Stimulated activated CD8-positive, alpha-beta memory T cell treated with anti-CD3 and anti-CD28 coated beads, Interleukin-4, amount 100 ng/mL, for 4 hours (primary cell): ENCODE results near the gene MAST4.

Source experiments
- DNase-seq, 2 donors: peaks; one replicate each; pipeline ENCODE4 v3.0.0-alpha.2; 2020; ENCODE audit warnings: low read depth in 2 of 2, low spot score in 1 of 2

Gene MAST4

DNA sequence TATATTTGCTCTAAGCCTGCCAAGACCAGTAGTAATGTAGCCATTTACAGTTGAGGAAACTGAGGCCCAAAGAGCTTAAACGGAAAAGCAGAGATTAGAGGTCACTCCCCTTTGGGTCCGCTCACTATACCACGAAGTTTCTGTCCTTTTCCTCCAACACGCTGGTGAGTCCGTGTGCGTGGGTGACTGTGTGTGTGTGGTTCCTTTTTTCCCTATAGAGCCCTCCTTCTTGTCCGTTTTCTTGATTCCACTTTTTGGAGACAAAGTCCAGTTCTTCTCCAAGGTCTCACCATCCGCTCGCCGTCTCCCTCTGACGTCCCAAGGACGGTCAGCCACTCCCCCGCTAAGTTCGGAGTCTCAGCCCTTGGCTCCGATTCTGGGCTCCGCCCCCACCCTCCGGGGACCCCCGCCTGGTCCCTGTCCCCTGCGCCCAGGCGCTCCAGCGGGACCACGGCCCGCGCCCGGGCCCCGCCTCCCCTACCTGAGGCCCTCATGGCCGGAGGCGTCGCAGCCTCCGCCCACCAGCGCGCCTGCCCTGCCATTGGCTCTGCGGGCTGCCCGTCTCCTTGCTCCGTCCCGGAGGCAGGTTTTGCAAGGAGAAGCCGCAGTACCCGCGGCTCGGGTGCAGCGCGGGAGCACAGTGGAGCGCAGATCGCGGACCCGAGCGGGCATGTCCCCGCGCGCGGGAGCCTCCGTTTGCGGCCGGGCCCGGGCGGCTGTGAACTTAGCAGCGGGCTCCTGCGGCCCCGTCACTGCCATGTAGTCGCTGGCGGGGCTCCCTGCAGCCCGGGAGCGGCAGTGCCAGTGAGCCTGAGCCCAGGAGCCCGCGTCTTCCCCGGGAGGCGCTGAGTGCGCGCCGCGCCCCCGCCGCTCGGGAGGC lies at the start of gene MAST4:
MAST4 (plus strand) TSS at position 638 of the 880 bp plus-strand sequence. CDS start 263 bp downstream, outside the sequence.
- DNase-seq: no peak

- DNase-seq: no peak
Observed at GRCh38 chr5:66546541-66546940, 49.7 kb upstream of the MAST4 start.

DNA sequence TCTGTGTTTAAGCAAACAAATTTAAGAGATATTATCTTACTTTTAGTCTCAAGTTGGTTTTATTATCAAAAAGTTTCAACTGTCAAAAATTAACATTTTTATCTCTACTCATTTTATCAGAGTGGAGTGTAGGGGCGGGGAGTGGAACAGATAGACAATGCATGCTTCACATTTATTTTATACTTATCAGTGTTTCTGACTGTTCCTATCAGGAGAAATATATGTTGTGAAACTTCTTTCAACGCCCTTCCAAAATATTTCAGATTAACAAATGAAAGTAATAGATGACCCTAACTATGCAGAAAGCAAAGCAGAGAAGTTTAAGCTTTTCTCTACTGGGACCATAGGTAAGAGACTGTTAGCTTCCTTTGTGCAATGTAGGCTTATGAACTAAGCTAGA lies 44.9 kb upstream of the MAST4 start:
- DNase-seq: no peak

DNA sequence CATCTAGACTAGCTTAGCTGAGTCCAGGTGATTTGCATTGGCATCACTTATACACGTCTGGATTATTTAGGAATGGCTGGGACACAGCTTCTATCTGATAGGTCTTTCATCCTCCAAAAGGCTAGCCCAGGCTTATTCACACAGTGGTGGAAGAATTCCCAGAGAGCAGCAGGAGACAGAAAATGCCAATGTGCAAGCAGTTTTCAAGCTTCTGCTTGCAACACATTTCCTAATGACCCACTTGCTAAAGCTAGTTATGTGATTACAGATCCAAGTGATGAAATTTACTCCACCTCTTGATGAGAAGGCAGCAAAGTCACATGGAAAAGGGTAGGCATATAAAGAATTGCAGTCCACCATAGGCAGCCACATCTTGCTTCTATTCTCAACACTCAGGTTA lies 44.2 kb upstream of the MAST4 start:
- DNase-seq: no peak

- DNase-seq: no peak
Observed at GRCh38 chr5:66553368-66553912, 42.8 kb upstream of the MAST4 start.

- DNase-seq: no peak
Observed at GRCh38 chr5:66553916-66554575, 42.1 kb upstream of the MAST4 start.

GRCh38 chr5:66554884-66555283 lies 41.3 kb upstream of the MAST4 start:
- DNase-seq: no peak

- no peak for DNase-seq
Observed at GRCh38 chr5:66558560-66558959, 37.6 kb upstream of the MAST4 start.

DNA sequence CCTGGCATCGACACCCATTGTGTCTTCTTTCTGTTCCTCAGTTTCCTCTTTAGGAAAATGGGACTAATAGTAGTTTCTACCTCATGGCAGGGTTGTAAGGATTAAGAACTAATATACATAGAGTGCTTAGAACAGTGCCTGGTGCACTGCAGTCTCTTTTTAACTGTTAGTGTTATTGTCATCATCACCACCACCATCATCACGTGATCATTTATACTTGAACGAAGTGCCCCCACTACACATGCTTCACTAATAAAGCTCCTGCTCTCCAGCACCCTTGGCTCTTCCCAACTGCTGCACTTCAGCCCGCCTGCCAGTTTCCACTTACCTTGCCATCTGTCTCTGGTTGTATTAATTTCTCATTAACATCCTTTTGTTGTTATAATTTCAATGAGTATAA lies 35.8 kb upstream of the MAST4 start:
- DNase-seq: no peak

GRCh38 chr5:66561256-66561990 lies 34.8 kb upstream of the MAST4 start:
- no peak for DNase-seq

DNA sequence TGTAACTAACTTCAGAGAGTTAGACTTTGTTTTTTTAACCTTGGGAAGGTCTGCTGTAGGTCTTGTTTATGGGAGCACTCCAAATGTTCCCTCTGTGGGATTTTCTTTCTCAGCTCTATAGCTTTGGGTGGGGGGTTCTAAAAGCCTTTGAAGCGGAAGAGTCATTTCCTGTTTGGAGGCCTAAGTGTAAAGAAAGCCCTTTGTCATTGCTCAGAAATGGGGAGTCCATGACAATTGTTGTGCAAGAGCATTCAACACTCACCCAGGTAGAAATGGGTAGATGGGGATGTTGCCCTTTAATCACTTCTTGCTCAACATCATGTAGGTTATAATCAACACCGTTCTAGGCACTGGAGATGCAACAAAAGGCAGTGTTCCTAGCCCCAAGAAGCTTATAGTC lies 30.3 kb upstream of the MAST4 start:
- DNase-seq: no peak

DNA sequence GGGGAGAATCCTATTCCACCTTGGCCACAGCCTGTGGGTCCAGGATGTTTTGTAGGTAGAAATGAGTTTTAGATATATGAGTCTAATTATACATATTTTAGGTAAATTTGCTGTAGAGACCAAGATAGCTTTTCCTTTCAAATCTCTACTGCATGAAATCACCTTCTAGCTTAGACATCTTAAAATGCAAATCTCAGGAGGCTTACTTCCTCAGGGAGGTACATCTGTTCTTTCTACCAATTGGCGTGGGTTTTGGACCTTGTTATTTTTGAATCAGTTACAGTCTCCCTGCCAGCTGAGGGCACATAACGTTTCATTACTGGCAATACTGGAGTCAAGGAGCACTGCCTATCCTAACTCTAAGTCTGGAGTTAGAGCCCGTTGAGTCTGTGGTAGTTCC lies 28.7 kb upstream of the MAST4 start:
- DNase-seq: no peak

GRCh38 chr5:66570201-66570600 lies 26.0 kb upstream of the MAST4 start:
- DNase-seq: no peak

- no peak for DNase-seq
Observed at GRCh38 chr5:66573733-66574132, 22.5 kb upstream of the MAST4 start.

DNA sequence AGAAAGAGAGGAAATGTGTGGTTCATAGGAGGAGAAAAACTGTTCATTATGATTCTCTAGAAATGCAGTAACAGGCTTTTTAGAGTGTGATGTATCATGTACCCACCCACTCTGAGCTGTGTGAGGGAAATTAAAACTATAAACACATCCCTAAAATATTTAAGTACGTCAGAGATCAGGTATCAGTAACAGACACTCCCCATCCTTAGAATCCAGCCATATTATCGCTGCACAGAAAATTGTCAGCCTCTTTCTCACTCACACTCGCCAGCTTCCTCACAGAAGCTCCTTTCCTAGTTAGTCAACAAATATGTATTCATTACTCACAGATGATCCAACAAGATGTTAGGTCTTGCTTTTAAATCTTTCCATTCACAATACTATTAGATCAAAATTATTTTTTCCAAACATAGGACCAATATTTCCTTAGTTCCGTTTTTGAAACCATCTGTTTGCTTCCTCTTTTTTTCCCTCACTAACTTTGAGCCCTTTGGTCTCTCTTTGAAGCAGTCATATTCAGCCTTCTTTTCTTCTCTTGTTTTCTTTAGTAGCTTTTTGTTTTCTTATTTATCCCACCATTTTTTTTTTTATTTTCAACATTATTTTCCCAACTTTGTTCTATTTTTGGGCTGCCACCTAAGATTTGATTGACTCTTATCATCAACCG lies 13.6 kb upstream of the MAST4 start:
- no peak for DNase-seq

DNA sequence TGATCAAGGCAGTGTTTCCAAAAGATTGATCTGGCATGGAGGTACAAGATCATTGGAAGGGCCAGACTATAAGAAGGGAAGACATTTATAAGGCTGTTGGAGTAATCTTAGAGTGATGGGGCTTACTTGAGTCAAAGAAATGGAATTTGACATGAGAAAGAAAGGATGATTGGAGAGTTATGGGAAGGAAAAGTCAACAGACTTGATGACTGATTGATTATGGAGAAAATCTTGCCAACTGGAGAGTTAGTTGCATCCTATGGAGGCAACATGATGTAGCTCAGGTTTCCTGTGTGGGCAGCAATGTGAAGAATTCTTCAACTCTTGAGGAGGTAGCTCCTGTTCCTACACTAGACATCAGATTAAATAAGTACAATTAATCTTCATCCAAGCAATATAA lies 10.9 kb upstream of the MAST4 start:
- DNase-seq: no peak

DNA sequence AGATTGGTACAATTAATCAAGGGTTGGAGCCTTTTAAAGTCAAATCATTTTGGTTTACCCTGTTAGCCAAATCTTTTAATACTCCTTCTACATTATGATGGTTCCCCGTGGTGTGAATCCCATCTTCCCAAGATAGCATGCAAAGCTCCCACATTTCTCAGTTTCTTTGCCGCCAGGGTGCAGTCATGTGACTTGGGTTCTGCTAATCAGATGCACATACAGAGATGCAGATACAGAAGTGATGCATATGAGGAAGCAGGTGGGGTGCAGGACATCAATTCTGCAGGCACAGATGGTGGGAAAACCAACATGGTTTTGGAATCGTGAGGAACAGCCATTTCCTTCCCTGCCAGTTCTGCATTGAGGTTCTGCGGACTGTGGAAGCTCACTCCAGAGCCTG lies 8.4 kb upstream of the MAST4 start:
- no peak for DNase-seq

- no peak for DNase-seq
Observed at GRCh38 chr5:66596636-66597182, 516 bp downstream of the MAST4 start.

DNA sequence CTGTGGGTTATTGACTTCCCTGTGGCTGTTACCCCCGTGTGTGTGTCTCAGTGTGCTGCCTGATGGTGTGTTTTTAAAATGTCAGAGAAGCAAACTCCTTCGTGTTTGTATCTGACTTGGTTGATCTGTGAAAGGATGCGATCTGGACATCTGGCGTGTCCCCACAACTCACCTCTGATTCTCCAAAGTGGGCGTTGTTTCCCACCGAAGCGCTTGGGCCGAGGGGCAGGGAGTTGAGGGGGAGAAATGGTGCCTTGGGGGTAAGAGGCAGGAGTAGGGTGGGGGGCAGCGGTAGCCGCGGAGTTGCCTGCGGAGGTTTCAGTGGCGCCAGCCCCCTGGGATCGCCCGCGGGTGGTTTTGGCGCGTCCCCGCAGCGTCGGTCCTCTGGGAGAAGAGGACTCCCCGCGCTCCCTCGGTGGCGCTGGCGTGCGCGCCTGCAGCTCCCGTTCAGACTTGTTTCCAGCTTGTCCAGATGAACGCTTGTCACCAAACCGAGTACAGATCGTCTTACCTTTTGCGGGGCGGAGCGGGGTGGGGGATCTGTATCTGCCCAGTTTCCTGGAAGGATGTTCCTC lies 1.1 kb downstream of the MAST4 start:
- DNase-seq: no peak

GRCh38 chr5:66602621-66603020 lies 6.4 kb downstream of the MAST4 start:
- DNase-seq: no peak
